Activated CD8-positive, alpha-beta memory T cell treated with anti-CD3 and anti-CD28 coated beads, Interleukin-2, amount 10 ng/mL, durations not matched to agents 7 days and 5 days (primary cell): Measurements from ENCODE around the gene TAF1. TPM values are rescaled to one million over a fixed set of nuclear protein-coding genes. Genes with fewer than 3 reads are reported as not detected.
"Not testable (repeated sequence)": the region's sequence is repeated elsewhere in the genome, so short reads cannot be mapped to it uniquely, and the experiment has no call there.

Source experiments
- ATAC-seq: fragments of 150-1000 bp; cut with Tn5 transposase; one replicate; pipeline ENCODE4 v1.10.0; 2021; ENCODE audit warnings: moderate library complexity
- CTCF ChIA-PET: fragments of 350-600 bp; sonication (Branson Sonifier 250); formaldehyde crosslinking; loops from one replicate; lab custom pipeline; 2021; ENCODE audit warnings: antibody characterized with exemption; lab: Charles Lee
- DNase-seq: peaks from one replicate; pipeline ENCODE4 v3.0.0-alpha.2; 2020
- H3K27ac Mint-ChIP-seq: one replicate; pipeline ENCODE4 v1.8.0; 2021; ENCODE audit warnings: mild to moderate bottlenecking, mixed read lengths
- H3K27me3 Mint-ChIP-seq: one replicate; pipeline ENCODE4 v1.8.0; 2021; ENCODE audit warnings: mixed read lengths
- H3K36me3 Mint-ChIP-seq: one replicate; pipeline ENCODE4 v1.8.0; 2021; ENCODE audit warnings: mild to moderate bottlenecking, mixed read lengths
- H3K4me1 Mint-ChIP-seq: one replicate; pipeline ENCODE4 v1.8.0; 2021; ENCODE audit warnings: mixed read lengths
- H3K4me3 Mint-ChIP-seq: one replicate; pipeline ENCODE4 v1.8.0; 2021; ENCODE audit warnings: mild to moderate bottlenecking, moderate library complexity, mixed read lengths
- H3K9me3 Mint-ChIP-seq: one replicate; pipeline ENCODE4 v1.8.0; 2022; ENCODE audit warnings: low read depth, mixed read lengths
- total RNA-seq, 2 experiments: library from RNA; stranded (reverse); gene quantifications; one replicate each; pipeline ENCODE4 v1.2.3, GENCODE V29; 2021

Gene TAF1
- total RNA-seq, 2 experiments from 2014 or later, result 35.3 to 46.1 TPM

DNA sequence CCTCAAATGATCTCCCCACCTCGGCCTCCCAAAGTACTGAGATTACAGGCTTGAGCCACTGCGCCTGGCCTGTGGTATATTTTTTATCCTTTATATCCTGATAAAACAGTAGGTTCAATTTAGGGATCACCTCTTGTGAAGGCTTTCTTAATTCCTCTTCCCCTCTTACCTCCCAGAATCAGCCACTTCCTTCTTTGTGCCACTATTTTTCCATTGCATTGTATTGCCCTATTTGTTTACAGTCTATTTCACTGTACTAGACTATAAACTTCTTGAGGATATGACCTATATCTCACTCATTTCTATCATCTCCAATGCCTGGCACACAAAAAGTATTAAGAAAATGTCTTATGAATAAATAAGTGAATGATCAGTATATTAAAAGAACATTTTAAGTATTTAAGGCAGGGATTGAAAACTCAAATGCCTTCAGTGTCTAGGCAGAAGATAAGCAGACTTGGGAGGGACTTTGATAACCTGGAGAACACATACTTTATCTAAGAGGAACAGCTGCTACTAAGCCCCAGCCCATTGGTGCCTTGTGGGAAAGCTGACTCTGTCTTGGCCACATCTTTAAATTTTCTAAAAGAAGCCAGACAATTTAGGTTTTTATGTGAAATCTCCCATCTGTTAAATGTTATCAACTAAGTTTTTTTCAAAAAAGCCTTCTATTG is 84.4 kb downstream of the TAF1 start:
- peaks cover 21% of the 10 kb centered on the region for H3K36me3 Mint-ChIP-seq
- H3K9me3 Mint-ChIP-seq, result no peaks in the 10 kb centered on the region
- no peaks in the 10 kb centered on the region for H3K27me3 Mint-ChIP-seq
- no peak overlapping the region for H3K27ac Mint-ChIP-seq
- no peaks in the 10 kb centered on the region for H3K4me1 Mint-ChIP-seq
- no peak for DNase-seq
- ATAC-seq, result no peak
- CTCF ChIA-PET, result no interaction called here
- H3K4me3 Mint-ChIP-seq, result no peak overlapping the region

DNA sequence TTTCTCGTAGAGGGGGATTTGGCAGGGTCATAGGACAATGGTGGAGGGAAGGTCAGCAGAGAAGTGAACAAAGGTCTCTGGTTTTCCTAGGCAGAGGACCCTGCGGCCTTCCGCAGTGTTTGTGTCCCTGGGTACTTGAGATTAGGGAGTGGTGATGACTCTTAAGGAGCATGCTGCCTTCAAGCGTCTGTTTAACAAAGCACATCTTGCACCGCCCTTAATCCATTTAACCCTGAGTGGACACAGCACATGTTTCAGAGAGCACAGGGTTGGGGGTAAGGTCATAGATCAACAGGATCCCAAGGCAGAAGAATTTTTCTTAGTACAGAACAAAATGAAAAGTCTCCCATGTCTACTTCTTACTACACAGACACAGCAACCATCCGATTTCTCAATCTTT is 85.4 kb downstream of the TAF1 start:
- DNase-seq, H3K4me1 Mint-ChIP-seq, H3K27ac Mint-ChIP-seq, CTCF ChIA-PET, ATAC-seq, H3K4me3 Mint-ChIP-seq, H3K27me3 Mint-ChIP-seq, H3K9me3 Mint-ChIP-seq: not testable (repeated sequence)
- peaks cover 22% of the 10 kb centered on the region for H3K36me3 Mint-ChIP-seq

DNA sequence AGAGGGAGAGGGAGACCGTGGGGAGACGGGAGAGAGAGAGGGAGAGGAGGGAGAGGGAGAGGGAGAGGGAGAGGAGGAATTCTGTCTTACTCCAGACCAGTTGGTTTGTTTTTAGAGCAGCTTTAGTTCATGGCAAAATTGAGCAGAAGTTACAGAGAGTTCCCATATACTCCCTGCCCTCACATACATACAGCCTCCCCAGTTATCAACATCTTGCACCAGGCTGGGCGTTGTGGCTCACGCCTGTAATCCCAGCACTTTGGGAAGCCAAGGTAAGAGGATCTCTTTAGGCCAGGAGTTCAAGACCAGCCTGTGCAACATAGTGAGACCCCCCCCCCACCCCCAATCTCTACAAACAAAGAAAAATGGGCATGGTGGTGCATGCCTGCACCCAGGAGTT is 86.9 kb downstream of the TAF1 start:
- CTCF ChIA-PET, result no interaction called here
- no peaks in the 10 kb centered on the region for H3K4me1 Mint-ChIP-seq
- H3K27ac Mint-ChIP-seq, result no peak overlapping the region
- DNase-seq (no peak), ATAC-seq (no peak)
- H3K27me3 Mint-ChIP-seq, result no peaks in the 10 kb centered on the region
- no peaks in the 10 kb centered on the region for H3K9me3 Mint-ChIP-seq
- H3K36me3 Mint-ChIP-seq, result peaks cover 25% of the 10 kb centered on the region
- H3K4me3 Mint-ChIP-seq, result no peak overlapping the region

DNA sequence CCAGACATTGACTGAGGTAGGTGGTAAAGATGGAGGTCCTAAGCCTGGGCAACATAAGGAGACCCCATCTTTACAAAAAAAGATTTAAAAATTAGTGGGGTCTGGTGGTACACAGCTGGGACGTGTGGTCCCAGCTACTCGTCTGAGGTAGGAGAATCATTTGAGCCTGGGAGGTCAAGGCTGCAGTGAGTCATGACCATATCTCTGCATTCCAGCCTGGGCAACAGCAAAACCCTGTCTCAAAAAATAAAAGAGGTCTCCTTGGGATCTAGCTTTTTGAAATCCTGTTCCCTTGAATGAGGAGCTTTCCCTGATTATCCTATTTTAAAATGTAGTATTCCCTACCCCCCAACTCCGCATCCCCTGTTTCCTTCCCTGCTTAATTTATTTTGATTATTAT is 88.1 kb downstream of the TAF1 start:
- H3K9me3 Mint-ChIP-seq, result no peaks in the 10 kb centered on the region
- ATAC-seq, result no peak
- H3K27ac Mint-ChIP-seq, result no peak overlapping the region
- H3K4me1 Mint-ChIP-seq, result no peaks in the 10 kb centered on the region
- DNase-seq, result no peak
- H3K4me3 Mint-ChIP-seq, result no peak overlapping the region
- peaks cover 34% of the 10 kb centered on the region for H3K36me3 Mint-ChIP-seq
- no peaks in the 10 kb centered on the region for H3K27me3 Mint-ChIP-seq
- CTCF ChIA-PET, result no interaction called here

DNA sequence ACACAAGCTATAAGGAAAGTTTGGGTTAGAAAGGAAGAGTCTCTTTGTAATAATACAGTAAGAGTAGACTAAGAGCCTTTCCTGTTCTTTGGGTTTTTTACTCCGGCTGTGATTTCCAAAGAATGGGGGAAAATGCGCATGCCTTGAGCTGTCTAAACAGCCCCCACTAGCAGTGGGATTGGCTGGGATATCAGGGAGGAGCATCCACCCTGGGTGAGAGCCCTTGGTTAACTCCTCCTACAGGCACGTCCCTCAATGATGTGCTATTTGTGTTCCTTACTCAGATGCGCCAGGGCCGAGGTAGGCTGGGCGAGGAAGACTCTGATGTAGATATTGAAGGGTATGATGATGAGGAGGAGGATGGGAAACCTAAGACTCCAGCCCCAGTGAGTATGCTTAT is 92.7 kb downstream of the TAF1 start:
- Mint-ChIP-seq H3K27ac (no peak overlapping the region), H3K9me3 (no peaks in the 10 kb centered on the region), H3K36me3 (peaks cover 61% of the 10 kb centered on the region), H3K4me1 (no peaks in the 10 kb centered on the region), H3K27me3 (no peaks in the 10 kb centered on the region), H3K4me3 (no peak overlapping the region)
- CTCF ChIA-PET, result interaction anchor here (0.8 kb wide), 1 partner anchor 11 kb away, joined by 3 read pairs; no protein-coding TSS in a partner anchor
- no peak for DNase-seq
- ATAC-seq, result no peak

DNA sequence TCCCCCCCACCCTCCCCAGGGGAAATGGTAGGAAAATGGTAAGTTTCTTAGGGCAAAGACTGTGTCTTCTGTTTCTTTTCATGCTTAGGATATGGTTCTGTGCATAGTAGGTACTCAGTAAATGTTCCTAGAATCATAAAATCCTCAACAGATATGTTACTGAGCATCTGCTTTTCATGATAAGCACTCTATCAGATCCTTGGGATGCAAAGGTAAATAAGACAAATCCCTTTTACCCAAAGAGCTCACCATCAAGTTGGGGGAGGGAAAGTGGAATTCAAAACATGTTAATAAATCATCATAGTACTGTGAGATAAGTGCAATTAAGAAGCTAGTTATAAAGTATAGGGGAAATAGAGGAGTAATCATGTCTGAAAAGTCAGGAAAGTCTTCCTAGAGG is 98.8 kb downstream of the TAF1 start:
- Mint-ChIP-seq H3K27me3 (no peaks in the 10 kb centered on the region), H3K36me3 (peaks cover 42% of the 10 kb centered on the region), H3K4me3 (no peak overlapping the region)

DNA sequence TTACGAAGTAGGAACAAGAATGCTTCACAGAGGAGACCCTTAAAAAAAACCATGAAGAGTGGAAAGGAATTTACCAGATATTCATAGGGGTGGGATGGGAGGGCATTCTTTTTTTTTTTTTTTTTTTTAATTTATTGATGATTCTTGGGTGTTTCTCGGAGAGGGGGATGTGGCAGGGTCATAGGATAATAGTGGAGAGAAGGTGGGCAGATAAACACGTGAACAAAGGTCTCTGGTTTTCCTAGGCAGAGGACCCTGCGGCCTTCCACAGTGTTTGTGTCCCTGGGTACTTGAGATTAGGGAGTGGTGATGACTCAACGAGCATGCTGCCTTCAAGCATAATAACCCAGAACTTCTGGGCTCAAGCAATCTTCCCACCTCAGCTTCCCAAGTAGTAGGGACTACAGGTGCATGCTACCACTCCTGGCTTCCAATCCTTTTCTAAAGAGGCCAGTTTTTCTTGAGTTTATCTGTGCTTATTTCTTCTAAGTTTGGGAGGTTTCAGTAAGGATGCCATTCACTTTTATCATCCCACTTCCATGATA is 100.9 kb downstream of the TAF1 start:
- no peaks in the 10 kb centered on the region for H3K9me3 Mint-ChIP-seq
- no peaks in the 10 kb centered on the region for H3K27me3 Mint-ChIP-seq
- no peak overlapping the region for H3K27ac Mint-ChIP-seq
- peaks cover 21% of the 10 kb centered on the region for H3K36me3 Mint-ChIP-seq
- peaks cover 4% of the 10 kb centered on the region for H3K4me1 Mint-ChIP-seq
- DNase-seq (no peak), ATAC-seq (no peak)
- no peak overlapping the region for H3K4me3 Mint-ChIP-seq
- CTCF ChIA-PET, result no interaction called here

More for the DNA sequence above, 98.8 kb downstream of the TAF1 start:
- H3K4me1 Mint-ChIP-seq, result no peaks in the 10 kb centered on the region
- no peak for ATAC-seq
- H3K9me3 Mint-ChIP-seq, result no peaks in the 10 kb centered on the region
- CTCF ChIA-PET, result no interaction called here
- DNase-seq, result no peak
- H3K27ac Mint-ChIP-seq, result no peak overlapping the region

DNA sequence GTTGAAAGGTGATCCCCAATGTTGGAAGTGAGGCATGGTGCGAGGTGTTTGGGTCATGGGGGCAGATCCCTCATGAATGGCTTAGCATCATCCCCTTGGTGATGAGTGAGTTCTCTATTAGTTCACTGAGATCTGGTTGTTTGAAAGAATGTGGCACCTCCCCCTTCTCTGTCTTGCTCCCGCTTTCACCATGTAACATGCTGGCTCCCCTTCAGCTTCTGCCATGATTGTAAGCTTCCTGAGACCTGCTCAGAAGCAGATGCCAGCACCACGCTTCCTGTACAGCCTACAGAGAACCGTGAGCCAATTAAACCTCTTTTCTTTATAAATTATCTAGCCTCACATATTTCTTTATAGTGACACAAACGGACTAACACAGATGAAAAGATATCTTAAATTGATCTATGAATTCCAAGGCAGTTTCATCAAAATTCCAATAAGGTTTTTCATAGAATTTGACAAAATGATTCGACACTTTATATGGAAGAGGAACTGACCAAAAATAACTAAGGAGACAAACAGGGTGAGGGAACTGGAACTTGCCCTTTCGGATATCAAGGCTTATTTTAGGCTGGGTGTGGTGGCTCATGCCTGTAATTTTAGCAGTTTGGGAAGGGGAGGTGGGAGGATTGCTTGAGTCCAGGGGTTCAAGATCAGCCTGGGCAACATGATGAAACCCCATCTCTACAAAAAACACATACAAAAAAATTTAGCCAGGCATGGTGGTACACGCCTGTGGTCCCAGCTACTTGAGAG is 109.8 kb downstream of the TAF1 start:
- Mint-ChIP-seq H3K9me3 (no peaks in the 10 kb centered on the region), H3K36me3 (peaks cover 7% of the 10 kb centered on the region), H3K4me3 (no peak overlapping the region), H3K27me3 (no peaks in the 10 kb centered on the region), H3K27ac (no peak overlapping the region), H3K4me1 (peaks cover 4% of the 10 kb centered on the region)
- ATAC-seq (no peak), DNase-seq (no peak)
- CTCF ChIA-PET, result no interaction called here

DNA sequence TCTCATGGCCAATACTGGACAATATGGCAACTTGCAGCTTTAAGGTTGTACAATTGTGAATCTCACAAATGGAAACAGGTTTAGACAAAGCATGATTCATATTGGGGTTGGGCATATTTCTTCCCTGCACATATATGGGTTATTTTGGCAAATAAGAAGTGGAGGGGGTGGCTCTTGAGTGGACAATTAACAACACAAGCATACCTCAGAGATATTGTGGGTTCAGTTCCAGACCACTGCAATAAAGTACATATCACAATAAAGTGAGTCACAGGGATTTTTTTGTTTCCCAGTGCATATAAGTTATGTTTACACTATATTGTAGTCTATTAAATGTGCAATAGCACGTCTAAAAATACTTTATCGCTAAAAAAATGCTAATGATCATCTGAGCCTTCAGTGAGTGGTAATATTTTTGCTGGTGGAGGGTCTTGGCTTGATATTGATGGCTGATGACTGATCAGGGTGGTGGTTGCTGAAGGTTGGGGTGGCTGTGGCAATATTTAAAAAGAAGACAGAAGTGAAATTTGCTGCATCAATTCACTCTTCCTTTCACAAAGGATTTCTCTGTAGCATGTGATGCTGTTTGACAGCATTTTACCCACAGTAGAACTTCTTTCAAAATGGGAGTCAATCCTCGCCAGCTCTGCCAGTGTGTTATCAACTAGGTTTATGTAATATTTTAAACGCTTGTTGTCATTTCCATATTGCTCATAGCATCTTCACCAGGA is 116.2 kb downstream of the TAF1 start:
- H3K9me3 Mint-ChIP-seq, result no peaks in the 10 kb centered on the region
- H3K4me3 Mint-ChIP-seq, result no peak overlapping the region
- DNase-seq, result no peak
- H3K4me1 Mint-ChIP-seq, result no peaks in the 10 kb centered on the region
- CTCF ChIA-PET, result no interaction called here
- H3K27me3 Mint-ChIP-seq, result no peaks in the 10 kb centered on the region
- no peaks in the 10 kb centered on the region for H3K36me3 Mint-ChIP-seq
- H3K27ac Mint-ChIP-seq, result no peak overlapping the region
- ATAC-seq, result no peak

DNA sequence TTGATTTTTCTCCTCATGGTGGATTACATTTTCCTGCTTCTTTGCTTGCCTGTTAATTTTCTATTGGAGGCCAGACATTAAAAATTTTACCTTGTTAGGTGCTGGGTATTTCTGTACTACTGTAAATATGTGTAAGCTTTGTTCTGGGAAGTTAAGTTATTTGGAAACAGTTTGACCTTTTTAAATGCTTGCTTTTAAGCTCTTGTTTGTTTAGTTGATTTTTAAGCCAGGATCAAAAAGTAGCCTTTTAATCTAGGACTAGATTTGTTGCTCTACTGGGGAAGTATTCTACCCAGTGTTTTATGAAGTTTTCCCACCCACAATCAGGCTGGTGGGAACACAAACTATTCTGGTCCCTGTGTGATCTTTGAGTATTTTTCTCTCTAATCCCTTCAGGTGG is 121.7 kb downstream of the TAF1 start:
- H3K4me1 Mint-ChIP-seq, result peaks cover 15% of the 10 kb centered on the region
- H3K4me3 Mint-ChIP-seq, result no peak overlapping the region
- H3K36me3 Mint-ChIP-seq, result peaks cover 8% of the 10 kb centered on the region
- DNase-seq (no peak), ATAC-seq (no peak)
- CTCF ChIA-PET, result no interaction called here
- H3K27me3 Mint-ChIP-seq, result no peaks in the 10 kb centered on the region
- no peaks in the 10 kb centered on the region for H3K9me3 Mint-ChIP-seq
- no peak overlapping the region for H3K27ac Mint-ChIP-seq

DNA sequence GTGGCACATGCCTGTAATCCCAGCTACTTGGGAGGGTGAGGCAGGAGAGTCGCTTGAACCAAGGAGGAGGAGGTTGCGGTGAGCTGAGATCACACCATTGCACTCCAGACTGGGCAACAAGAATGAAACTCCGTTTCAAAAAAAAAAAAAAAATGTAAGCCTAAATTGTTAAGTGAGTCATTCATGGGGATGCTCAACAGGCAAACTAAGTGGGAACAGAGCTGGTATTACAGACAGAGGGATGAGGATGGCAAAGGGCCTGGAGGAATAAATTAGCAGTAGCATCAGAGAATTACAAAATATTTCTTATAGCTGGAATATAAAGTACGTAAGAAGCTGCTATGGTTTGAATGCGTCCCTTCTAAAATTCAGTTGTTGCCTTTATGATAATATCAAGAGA is 123.4 kb downstream of the TAF1 start:
- CTCF ChIA-PET, result no interaction called here
- Mint-ChIP-seq H3K4me1 (peaks cover 20% of the 10 kb centered on the region), H3K4me3 (no peak overlapping the region), H3K9me3 (no peaks in the 10 kb centered on the region), H3K27me3 (no peaks in the 10 kb centered on the region), H3K27ac (no peak overlapping the region), H3K36me3 (peaks cover 10% of the 10 kb centered on the region)
- DNase-seq (no peak), ATAC-seq (no peak)

DNA sequence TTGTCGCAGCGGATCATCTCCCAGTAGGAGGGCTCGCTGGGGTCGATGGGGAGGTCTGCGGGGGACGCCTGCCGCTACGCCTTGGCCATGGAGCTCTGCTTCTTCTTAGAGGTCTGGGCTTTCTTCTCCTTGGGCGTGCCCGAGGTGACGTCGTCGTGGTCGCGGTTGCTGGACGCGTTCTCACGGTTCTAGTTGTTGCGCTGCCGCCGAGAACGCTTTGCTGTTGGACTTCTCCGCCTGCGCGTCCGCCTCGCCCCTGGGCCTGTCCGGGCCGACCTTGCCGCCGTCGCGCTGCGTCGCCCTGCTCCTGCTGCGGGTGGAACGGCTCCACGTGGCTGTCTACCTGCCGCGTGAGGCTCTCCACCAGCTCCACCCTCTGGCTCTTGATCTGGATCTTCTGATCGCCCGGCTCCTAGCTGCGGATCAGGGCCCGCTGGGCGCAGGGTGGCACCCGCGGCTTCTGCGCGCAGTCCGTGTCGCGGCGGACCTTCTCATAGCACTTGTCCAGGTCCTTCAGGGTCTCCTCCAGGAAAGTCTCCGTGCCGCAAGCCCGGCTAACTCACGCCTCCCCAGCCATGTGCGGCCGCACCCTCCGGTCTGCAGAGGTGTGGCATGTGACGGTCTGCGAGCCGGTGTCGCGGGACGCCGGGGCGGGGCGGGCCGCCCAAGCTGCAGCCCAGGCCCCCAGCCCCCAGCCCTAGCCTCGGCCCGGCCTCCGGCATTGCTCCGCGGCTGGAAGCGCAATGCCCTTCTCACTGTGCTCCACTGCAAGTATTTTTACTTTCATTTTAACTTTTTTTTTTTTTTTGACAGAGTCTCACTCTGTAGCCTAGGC is 126.3 kb downstream of the TAF1 start:
- CTCF ChIA-PET, result interaction anchor here (0.7 to 1.0 kb wide), 3 partner anchors 13 to 42 kb away, joined by 3 read pairs; partner anchors contain the start of gene OGT
- Mint-ChIP-seq H3K9me3 (no peaks in the 10 kb centered on the region), H3K4me1 (peaks cover 28% of the 10 kb centered on the region), H3K36me3 (peaks cover 11% of the 10 kb centered on the region), H3K27ac (peak overlapping the region; percentile 81), H3K27me3 (no peaks in the 10 kb centered on the region), H3K4me3 (peak overlapping the region; percentile 82)
- DNase-seq (peak; percentile 74), ATAC-seq (peak; percentile 83)
